Measurements from ENCODE around the gene SANBR.

The SANBR gene

GRCh38 chr2:61074100-61074499 lies 8.4 kb downstream of the SANBR start:
- no peak for DNase-seq
- in situ Hi-C loops (cut with MboI; ENCODE audit: low pct_unique_long_range_greater_than_20kb, low sequenced_read_pairs): no loop called here

- in situ Hi-C loops (cut with MboI; ENCODE audit: low pct_unique_long_range_greater_than_20kb, low sequenced_read_pairs): no loop called here
- no peak for DNase-seq
Observed at GRCh38 chr2:61085883-61086282, 20.2 kb downstream of the SANBR start.

GRCh38 chr2:61089797-61090196 lies 24.1 kb downstream of the SANBR start:
- DNase-seq: no peak
- in situ Hi-C loops (cut with MboI; ENCODE audit: low pct_unique_long_range_greater_than_20kb, low sequenced_read_pairs): no loop called here

- DNase-seq: no peak
- in situ Hi-C loops (cut with MboI; ENCODE audit: low pct_unique_long_range_greater_than_20kb, low sequenced_read_pairs): no loop called here
Observed at GRCh38 chr2:61090386-61090921, 24.8 kb downstream of the SANBR start.

GRCh38 chr2:61091485-61091884 lies 25.8 kb downstream of the SANBR start:
- no peak for DNase-seq
- in situ Hi-C loops (cut with MboI; ENCODE audit: low pct_unique_long_range_greater_than_20kb, low sequenced_read_pairs): no loop called here

GRCh38 chr2:61096438-61096837 lies 30.8 kb downstream of the SANBR start:
- in situ Hi-C loops (cut with MboI; ENCODE audit: low pct_unique_long_range_greater_than_20kb, low sequenced_read_pairs): no loop called here

GRCh38 chr2:61100801-61101200 lies 35.1 kb downstream of the SANBR start:
- in situ Hi-C loops (cut with MboI; ENCODE audit: low pct_unique_long_range_greater_than_20kb, low sequenced_read_pairs): no loop called here
- DNase-seq: no peak

More at GRCh38 chr2:61096438-61096837, 30.8 kb downstream of the SANBR start:
- DNase-seq: no peak

GRCh38 chr2:61109291-61109690 lies 43.6 kb downstream of the SANBR start:
- in situ Hi-C loops (cut with MboI; ENCODE audit: low pct_unique_long_range_greater_than_20kb, low sequenced_read_pairs): no loop called here
- DNase-seq: no peak

- in situ Hi-C loops (cut with MboI; ENCODE audit: low pct_unique_long_range_greater_than_20kb, low sequenced_read_pairs): no loop called here
- no peak for DNase-seq
Observed at GRCh38 chr2:61111708-61112107, 46.0 kb downstream of the SANBR start.

GRCh38 chr2:61114147-61114546 lies 48.5 kb downstream of the SANBR start:
- in situ Hi-C loops (cut with MboI; ENCODE audit: low pct_unique_long_range_greater_than_20kb, low sequenced_read_pairs): no loop called here

More at GRCh38 chr2:61114147-61114546, 48.5 kb downstream of the SANBR start:
- DNase-seq: no peak
